ENCODE data around the gene FRY.

The FRY gene

DNA sequence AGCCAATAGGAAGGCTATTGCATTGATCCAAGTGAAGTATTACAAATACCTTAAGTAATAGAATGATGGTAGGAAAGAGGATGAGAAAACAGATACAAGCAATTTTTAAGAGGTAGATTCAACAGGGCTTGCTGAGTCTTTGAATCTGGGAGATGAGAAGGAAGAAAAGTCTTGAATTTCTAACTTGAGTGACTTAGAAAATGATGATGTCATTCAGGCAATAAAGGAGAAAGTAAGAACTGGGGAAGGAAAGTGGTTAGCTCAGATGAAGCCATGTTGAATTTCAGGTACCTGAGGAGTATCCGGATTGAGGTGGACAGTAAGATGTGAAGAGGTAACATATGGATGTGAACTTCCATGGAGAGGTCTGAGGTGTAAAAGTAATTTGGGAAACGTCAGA is 15.5 kb upstream of the FRY start:
- DNase-seq (ENCODE audit: low read depth in 1 of 2, low spot score in 1 of 2) = no peak

DNA sequence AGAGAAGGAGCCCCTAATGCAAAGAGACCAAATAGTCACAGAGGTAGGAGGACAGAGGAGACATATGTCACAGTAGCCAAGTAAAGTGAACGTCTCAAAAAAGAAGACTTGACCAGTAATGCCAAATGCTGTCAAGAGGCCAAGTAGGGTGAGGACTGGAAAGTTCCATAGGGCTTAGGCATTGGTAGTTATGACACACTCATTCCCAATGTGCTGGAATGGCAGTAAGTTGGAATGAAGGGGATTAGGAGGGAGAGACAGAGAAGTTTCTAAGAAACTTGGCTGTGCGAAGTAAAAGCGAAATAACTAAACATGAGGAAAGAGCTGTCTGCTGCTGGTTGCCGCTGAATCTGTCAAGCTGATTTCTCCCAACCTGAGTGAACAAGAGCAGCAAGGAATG is 14.9 kb upstream of the FRY start:
- DNase-seq (ENCODE audit: low read depth in 1 of 2, low spot score in 1 of 2) = no peak

DNA sequence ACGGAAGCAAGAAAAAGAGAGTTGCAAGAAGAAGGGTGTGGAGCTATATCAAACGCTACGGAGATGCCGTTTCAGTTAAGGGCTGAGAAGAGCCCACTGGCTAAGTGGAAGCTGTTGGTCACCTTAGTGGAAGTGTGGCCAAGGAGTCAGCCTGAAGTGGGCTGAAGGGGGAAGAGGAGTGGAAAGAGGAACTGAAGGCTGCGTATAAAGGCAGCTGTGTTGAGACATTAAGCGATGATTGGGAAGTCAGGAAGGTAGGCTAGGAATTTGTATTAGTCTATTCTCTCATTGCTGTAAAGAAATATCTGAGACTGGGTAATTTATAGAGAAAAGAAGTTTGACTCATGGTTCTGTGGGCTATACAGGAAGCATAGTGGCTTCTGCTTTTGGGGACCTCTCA is 14.1 kb upstream of the FRY start:
- DNase-seq (ENCODE audit: low read depth in 1 of 2, low spot score in 1 of 2) = no peak

DNA sequence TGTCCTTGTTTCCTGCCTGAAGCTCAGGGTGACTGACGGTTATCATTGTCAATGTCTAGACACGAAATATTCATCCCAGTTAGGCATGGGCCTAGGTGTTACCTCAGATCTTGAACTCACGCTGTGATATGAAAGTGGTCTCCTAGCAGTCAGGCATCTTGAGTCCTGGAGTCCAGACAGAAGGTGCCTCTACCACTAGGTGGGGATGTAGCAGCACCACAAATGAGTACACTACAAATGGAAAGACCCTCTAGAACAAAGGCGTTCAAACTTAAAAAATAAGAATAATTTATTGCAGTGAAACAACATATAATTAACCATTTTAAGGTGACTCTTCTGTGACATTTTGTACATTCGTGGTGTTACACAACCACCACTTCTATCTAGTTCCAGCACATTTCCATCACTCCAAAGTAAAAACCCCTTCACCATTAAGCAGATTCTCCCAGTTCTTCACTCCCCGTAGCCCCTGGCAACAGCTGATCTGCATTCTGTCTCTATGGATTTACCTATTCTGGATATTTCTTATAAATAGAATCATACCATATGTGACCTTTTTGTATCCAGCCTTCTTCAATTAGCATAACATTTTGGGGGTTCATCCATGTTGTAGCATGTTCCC is 11.9 kb upstream of the FRY start:
- no peak for DNase-seq (ENCODE audit: low read depth in 1 of 2, low spot score in 1 of 2)

DNA sequence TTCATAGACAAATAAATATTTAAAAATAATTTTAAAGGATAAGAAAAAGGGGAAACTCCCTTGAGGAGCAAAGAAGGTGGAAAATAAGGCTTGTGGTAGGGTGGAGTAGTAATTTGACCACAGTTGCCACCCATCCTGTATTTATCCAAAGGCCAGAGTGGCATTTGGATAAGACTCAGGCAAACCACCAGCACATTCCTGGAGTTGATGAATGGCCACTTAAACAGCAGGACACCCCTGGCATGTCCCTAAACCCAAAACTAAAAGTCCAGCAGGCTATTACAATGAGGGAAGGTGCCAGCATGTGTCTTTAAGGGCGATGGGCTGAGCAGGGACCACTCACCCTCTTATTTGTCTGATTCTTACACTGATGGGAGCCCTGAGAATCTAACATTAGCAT is 9.8 kb upstream of the FRY start:
- DNase-seq (ENCODE audit: low read depth in 1 of 2, low spot score in 1 of 2) = no peak

DNA sequence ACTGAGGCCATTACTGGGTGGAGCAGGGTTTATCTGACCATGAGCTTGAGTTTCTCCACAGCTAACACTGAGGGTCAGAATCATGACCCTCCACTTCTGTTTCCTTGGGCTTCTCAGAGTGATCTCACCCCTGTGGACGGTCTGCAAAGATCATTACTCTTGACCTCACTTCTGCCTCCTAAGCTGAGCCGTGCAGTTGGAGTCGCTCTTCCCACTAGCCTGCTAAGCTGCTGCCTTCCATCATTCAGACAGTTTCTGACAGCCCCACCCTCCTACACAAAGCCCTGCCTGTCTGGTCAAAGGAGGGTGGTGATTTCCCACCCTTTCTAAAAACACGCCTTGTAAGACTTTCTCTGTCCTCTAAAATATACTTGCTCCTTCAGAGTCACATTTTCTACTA is 9.3 kb upstream of the FRY start:
- no peak for DNase-seq (ENCODE audit: low read depth in 1 of 2, low spot score in 1 of 2)

DNA sequence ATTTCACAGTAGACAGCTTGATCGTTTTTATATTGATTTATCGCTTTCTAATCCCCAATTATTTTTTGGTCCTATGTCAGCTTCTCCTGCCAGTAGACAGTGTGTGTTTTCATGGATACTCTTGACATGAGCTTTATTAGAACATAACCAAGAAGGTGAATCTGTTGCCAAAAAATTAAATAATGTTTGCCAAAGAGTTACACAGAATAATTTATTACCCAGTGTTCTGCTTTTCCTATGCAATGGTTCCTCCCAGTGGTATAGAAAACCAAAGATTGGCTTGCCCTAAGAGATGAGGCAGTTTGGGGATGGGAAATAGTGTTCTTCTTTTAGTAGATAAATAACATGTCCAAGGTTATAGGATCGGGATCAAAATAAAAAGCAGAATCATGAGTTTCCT is 8.5 kb upstream of the FRY start:
- no peak for DNase-seq (ENCODE audit: low read depth in 1 of 2, low spot score in 1 of 2)

DNA sequence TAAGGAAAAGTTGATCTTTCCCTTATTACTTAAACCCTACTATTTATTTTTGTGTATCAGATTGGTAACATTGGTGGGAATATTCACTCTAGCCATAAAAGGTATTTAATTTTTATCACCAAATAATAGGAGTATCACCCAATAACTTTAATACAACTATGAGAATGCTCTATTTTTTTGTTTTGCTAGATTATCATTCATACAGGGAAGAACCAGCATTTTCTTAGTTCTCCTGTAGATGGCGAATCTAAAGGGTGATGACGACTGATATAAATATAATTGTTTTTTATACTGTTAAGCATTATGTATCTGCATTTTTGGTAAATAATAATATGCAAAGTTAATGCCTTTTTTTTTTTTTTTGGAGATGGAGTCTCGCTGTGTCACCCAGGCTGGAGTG is 7.9 kb upstream of the FRY start:
- no peak for DNase-seq (ENCODE audit: low read depth in 1 of 2, low spot score in 1 of 2)

DNA sequence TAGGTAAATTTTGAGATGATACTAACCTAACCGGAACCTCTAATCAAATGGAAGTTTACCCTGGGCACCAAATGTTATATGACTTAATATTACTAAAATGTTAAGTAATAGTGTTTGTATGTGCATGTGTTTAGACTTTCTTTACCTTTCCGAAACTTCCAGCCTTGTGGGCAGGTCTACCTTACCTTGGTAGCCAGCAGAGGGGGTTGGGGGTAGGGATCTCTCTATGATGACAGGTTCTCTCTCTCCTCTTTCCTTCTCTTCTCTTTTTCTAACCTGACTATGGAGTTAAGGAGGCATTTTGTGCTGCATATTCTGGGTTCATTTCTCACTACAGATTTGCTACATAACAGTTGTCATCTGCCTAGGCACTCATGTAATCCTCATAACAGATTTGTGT is 6.8 kb upstream of the FRY start:
- DNase-seq (ENCODE audit: low read depth in 1 of 2, low spot score in 1 of 2) = no peak

DNA sequence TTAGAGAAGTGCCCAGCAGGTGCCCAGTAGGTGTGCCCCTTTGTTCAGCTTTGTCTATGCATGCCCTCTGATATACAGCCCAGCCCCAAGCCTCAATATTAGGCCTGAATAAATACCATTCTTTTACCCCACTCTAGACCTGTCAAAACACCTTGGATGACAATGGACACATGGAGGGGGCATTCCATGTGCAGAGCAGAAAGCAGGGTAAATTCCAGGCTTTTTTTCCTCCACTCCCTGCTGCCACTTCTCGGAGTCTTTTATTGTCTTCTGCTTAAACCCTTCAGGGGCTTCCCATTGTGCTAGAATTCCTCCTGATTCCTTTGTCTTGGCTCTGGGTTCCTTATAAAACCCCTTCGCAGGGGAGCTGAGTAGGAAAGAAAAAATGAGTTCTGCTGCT is 5.8 kb upstream of the FRY start:
- DNase-seq (ENCODE audit: low read depth in 1 of 2, low spot score in 1 of 2) = no peak

DNA sequence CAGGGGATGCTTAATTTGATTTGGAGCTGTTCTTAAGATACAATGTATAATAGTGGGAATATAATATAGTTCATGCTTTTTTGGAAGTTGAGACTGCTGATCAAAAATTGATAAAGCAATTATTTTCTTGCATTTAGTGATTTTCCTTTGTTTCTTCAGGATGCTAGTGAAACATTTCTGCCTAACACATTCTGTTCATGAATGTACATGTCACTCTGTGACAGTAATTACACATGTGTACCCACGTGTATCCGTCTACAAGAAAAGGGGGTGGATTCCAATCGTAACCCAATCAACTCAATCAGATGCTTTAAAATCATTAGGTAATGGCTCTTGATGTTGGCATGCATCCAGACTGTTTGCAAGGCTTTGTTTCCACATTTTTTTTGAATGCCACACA is 5.0 kb upstream of the FRY start:
- no peak for DNase-seq (ENCODE audit: low read depth in 1 of 2, low spot score in 1 of 2)

DNA sequence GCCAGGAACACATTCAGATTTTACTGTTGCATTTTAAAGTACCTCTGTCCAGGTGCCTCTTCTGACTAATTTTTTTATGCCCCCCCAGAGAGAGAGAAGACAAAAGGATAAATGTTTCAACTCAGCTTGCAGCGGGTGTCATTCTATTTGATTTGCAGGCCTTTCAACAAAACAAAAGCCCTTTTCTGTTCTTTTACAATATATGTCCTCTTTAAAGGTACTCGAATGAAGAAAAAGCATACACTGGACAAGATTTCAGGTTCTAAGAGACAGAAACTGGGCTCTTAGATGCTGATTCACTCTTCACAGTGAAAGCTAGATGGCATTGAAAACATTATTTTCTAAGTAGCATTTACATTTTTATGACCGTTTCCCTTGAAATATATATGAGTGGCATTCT is 2.9 kb upstream of the FRY start:
- no peak for DNase-seq (ENCODE audit: low read depth in 1 of 2, low spot score in 1 of 2)

DNA sequence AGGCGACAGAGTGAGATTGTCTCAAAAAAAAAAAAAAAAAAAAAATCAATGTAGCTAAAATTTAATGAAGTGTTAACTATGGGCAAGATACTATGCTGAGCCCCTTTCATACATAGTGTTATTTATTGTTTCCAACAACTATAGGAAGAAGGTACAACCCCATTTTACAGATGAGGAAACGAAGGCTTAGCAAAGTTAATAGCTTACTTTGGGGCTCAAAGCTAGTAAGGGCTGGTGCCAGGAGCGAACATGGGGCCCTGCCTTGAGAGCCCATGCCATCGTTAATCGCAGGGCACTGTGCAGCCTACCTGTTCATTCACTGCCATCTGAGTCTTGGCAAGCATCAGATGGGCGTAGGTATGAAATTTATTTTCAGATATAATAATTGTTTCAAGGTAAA is 1.9 kb upstream of the FRY start:
- DNase-seq (ENCODE audit: low read depth in 1 of 2, low spot score in 1 of 2) = no peak

DNA sequence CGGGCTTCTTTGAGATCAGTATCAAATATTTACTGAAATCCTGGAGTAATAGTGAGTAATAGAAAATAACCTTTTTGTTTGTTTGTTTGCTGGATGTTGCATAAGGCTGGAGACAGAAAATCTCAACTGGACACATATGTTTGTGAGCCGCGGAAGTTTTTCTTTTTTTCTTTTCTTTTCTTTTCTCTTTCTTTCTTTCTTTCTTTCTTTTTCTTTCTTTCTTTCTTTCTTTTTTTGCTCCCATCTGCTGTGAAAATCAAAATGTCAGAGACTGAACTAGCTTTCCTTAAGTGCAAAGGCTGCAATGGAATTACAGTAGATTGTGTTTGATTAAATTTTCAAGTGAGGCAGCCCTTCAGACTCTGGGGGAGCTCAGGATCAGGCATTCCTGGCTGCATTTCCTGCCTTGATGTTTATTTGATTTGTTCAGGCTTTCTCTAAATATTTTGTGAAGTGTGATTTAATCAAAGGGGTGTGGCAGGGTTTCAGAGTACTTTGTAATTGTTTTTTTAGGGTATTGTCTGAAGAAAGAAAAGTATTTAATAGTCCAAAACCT is 319 bp downstream of the FRY start:
- DNase-seq (ENCODE audit: low read depth in 1 of 2, low spot score in 1 of 2) = no peak

DNA sequence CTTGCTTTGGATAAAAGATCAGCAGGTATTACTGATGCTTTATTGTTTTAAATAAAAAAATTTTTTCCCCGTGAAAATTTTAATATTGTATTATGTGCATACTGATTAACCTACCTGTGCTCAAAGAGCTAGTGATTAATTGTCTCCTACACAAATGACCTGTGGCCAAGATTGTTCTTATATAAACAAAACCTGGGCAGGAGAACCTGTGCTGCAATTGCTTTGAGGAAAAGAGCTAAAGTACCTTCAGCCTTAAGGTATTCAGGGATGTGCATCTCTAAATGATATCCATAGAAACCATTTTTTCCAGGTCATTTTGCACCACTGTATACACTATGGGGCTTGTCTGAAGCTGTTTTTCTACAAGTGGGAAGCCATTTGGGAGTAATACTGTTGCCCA is 1.2 kb downstream of the FRY start:
- no peak for DNase-seq (ENCODE audit: low read depth in 1 of 2, low spot score in 1 of 2)

DNA sequence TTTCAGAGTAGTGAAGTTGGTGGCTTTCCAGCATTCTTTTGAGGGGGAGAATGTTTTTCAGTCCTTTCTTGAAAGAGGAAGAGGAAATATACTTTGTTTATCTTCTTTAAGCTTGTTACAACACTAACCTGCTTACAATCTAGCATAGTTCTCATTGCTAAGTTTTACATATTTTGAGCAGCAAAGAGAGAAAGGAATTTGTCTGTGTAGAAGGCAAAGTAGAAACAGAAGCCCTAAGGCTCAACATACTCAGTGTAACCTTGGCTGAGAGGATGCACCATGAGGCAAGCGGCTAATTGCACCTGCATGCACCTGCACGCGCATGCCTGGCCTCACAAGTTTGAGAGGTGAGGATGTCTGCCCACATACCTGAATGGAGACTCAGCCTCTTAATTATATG is 2.2 kb downstream of the FRY start:
- DNase-seq (ENCODE audit: low read depth in 1 of 2, low spot score in 1 of 2) = no peak

DNA sequence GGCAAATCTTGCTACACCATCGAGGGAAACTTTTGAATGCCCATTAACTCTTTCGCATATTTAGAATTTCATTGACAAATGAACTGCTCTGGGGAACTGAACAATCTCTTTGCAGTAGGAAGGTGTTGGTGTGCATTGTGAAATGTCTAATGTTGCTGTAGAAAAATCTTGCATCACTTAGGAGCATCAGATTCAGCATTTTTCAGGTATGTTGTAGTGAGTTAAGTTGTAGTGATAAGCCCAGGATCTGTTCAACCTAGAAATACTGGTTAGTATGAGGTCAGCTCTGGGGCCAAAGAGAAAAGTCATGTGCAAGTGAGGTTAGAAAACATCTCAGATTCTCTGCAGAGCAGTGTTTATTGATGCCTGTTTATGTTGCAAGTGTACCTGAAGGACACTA is 4.1 kb downstream of the FRY start:
- no peak for DNase-seq (ENCODE audit: low read depth in 1 of 2, low spot score in 1 of 2)

DNA sequence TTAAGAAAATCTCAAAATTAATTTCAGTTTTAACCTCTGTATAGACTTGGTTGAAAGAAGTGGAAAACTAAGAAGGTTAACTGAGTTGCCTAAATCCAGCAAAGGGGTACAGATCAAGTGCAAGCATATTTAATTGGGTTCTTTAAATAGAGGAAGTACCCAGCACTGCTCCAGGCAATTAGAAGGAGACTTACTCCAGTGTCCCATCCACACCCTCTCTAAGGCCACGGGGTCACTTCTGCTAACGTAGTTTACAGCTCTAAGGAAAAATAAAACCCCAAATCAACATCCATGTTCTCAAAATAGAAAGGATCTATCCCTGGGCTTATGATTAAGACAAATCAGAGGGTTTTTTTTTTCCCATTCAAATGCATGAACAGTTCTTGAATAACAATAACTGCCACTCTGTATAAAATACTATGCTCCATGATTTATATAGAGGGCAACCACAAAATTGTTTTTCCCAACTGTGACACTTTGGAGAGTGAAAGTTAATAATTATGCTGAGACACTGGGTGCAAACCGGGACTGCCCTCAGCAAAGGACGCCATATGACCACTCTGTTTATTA is 4.6 kb downstream of the FRY start:
- no peak for DNase-seq (ENCODE audit: low read depth in 1 of 2, low spot score in 1 of 2)

DNA sequence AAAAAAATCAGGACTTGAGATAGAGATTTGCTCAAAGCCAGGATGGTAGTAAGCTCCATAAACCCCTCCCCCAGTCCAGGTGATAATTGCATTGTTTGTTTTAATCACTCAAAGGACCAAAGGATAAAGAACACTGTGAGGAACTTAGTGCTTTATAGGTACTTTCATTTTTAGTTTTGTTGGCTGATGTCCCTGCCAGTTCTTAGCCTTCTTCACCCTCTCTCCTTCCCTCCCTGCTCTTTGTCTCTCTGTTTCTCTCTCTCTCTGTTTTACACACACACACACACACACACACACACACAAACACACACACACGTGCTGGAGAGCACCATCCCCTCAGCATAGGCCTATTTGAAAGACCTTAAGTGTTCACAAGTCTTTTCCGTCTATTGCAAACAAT is 5.2 kb downstream of the FRY start:
- DNase-seq (ENCODE audit: low read depth in 1 of 2, low spot score in 1 of 2) = no peak

DNA sequence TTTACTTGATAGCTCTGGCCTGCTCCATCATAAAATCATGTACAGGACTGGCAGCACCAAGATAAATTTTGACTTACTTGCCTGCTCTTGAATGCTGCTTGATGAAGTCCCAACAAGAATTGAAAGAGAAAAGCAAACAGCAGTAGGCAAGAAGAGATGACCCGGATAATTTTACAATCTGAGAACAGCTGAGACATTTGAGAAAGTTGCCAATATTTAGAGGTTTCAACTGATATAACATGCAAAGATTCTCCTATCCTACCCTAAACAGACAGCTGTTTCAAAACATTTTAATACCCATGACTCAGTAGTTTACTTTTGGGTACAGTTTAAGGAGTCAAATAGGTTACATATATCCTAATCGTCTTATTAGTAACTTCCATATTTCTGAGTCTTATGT is 5.9 kb downstream of the FRY start:
- no peak for DNase-seq (ENCODE audit: low read depth in 1 of 2, low spot score in 1 of 2)

DNA sequence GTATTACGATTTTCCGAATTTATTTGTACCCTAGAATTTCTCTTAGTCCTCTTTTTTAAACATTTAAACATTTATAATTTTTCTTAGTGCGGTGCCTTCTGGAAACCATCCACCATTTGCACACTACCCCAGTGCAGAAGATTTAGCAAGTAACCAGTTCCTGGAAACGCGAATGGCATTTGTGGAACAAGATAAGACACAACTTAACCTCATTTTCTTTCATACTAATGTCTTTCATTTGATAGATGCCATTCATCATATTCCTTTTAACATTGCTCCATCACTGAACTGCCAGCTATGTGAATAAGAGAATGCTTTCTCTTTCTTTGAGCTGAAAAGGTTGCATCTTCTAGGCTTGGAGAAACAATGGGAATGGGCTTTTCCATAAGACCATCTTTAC is 6.8 kb downstream of the FRY start:
- no peak for DNase-seq (ENCODE audit: low read depth in 1 of 2, low spot score in 1 of 2)

DNA sequence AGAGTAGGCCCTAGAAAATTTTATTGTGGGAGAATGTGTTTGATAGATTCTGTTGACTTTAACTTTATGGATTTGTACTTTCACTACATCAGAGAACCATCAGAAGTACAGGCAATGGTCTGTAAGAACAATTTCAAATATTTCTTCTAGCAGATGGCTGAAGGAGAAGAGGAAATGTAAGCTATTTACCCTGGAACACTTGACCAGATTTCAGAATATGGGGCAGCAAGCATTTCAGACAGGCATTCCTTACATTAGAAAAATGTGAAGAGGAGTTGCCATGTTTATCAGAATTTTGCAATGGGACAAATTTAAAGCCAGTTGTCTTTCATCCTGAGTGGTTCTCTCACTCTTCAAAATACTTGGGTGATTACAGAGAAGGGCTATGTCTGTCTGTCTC is 7.5 kb downstream of the FRY start:
- DNase-seq (ENCODE audit: low read depth in 1 of 2, low spot score in 1 of 2) = no peak

DNA sequence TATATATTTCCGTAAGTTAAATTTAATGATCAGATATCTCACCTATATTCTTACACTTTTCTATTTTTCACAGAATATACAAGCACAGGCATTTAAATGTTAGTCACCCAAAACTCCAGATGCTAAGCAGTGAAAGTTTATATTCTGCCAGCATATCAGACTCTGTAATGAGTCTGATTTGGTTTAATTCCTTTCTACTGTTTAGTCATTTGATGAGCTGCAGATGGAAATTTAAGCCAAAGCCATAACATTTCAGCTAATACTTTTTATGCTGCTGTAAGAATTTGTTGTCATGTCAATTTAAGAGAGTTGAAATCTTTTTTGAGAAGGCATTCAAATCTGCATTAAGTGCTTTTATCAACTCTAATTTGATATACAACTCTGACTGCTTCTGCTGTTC is 8.0 kb downstream of the FRY start:
- DNase-seq (ENCODE audit: low read depth in 1 of 2, low spot score in 1 of 2) = no peak

Data from activated T-helper 1 cell treated with anti-CD3 and anti-CD28 coated beads, Interleukin-2, amount 50 U/mL, for 16 hours (primary cell).